NCI-H2227 (cell line): Measurements from ENCODE around the gene MAP4K4.

ENCODE experiments used
- DNase-seq: peaks from one replicate; lab custom pipeline; 2025; ENCODE audit not compliant: unreplicated experiment; lab: John Stamatoyannopoulos, UW

MAP4K4 gene

GRCh38 chr2:101720732-101721131 is 23.2 kb downstream of the MAP4K4 start:
- DNase-seq, result no peak

GRCh38 chr2:101722864-101723263 is 25.4 kb downstream of the MAP4K4 start:
- no peak for DNase-seq

- no peak for DNase-seq
Measured at GRCh38 chr2:101723371-101724124, 26.0 kb downstream of the MAP4K4 start.

- DNase-seq, result no peak
Measured at GRCh38 chr2:101724125-101724474, 26.6 kb downstream of the MAP4K4 start.

GRCh38 chr2:101725038-101725437 is 27.5 kb downstream of the MAP4K4 start:
- DNase-seq, result no peak

- no peak for DNase-seq
Measured at GRCh38 chr2:101725515-101726192, 28.1 kb downstream of the MAP4K4 start.

GRCh38 chr2:101728865-101729264 is 31.4 kb downstream of the MAP4K4 start:
- DNase-seq, result no peak

GRCh38 chr2:101729521-101730190 is 32.1 kb downstream of the MAP4K4 start:
- DNase-seq, result no peak

- DNase-seq, result no peak
Measured at GRCh38 chr2:101731221-101732054, 33.9 kb downstream of the MAP4K4 start.

GRCh38 chr2:101732199-101732598 is 34.7 kb downstream of the MAP4K4 start:
- DNase-seq, result no peak

GRCh38 chr2:101732773-101733256 is 35.3 kb downstream of the MAP4K4 start:
- DNase-seq, result no peak

- DNase-seq, result no peak
Measured at GRCh38 chr2:101733257-101733993, 35.9 kb downstream of the MAP4K4 start.

- no peak for DNase-seq
Measured at GRCh38 chr2:101734505-101735165, 37.1 kb downstream of the MAP4K4 start.

- DNase-seq, result no peak
Measured at GRCh38 chr2:101735166-101735533, 37.6 kb downstream of the MAP4K4 start.

- no peak for DNase-seq
Measured at GRCh38 chr2:101736233-101736632, 38.7 kb downstream of the MAP4K4 start.

- DNase-seq, result no peak
Measured at GRCh38 chr2:101736861-101737291, 39.4 kb downstream of the MAP4K4 start.

- DNase-seq, result no peak
Measured at GRCh38 chr2:101737478-101738255, 40.2 kb downstream of the MAP4K4 start.

- no peak for DNase-seq
Measured at GRCh38 chr2:101738649-101739048, 41.1 kb downstream of the MAP4K4 start.

GRCh38 chr2:101740555-101740964 is 43.1 kb downstream of the MAP4K4 start:
- DNase-seq, result no peak
